Left ventricle myocardium inferior (tissue), 1 donor: ENCODE results near the gene EEFSEC. TPM values are rescaled to one million over a fixed set of nuclear protein-coding genes. Genes with fewer than 3 reads are reported as not detected.

Experiments
- DNase-seq: peaks from one replicate; pipeline ENCODE4 v3.0.0-alpha.2; 2020
- H3K27ac ChIP-seq: fragments of 200-600 bp; replicated peaks from 2 replicates; pipeline ENCODE4 v1.8.0; 2021
- H3K27me3 ChIP-seq: fragments of 200-600 bp; 2 replicates; pipeline ENCODE4 v1.8.0; 2021; ENCODE audit warnings: low read depth
- H3K36me3 ChIP-seq: fragments of 200-600 bp; 2 replicates; pipeline ENCODE4 v1.8.0; 2021
- H3K4me1 ChIP-seq: fragments of 200-600 bp; 2 replicates; pipeline ENCODE4 v1.8.0; 2021
- H3K4me3 ChIP-seq: fragments of 200-600 bp; 2 replicates; pipeline ENCODE4 v1.8.0; 2021; ENCODE audit warnings: mild to moderate bottlenecking, moderate library complexity
- H3K9me3 ChIP-seq: fragments of 200-600 bp; replicated peaks from 2 replicates; pipeline ENCODE4 v1.8.0; 2021
- CTCF ChIP-seq: fragments of 200-600 bp; IDR thresholded peaks from 2 replicates; pipeline ENCODE4 v1.8.0; 2021; ENCODE audit warnings: antibody characterized with exemption, mild to moderate bottlenecking, borderline replicate concordance
- intact Hi-C: fragments of 100-400 bp; cut with micrococcal nuclease; formaldehyde crosslinking; loops from one replicate; pipeline ENCODE4 v1.11.0; 2022
- total RNA-seq: library from RNA; stranded (reverse); fragmentation: NEBNext Ultra II Directional; extraction: Animal tissue kit (Norgen Biotek cat#: 25700); gene quantifications from one replicate; pipeline ENCODE4 v1.2.1, GENCODE V29; 2021
- donor health status: DM: no; HTN: yes; CAD: no; lungs with severe emphysema.

Gene EEFSEC
- total RNA-seq, 1 donor from 2014 or later, result 23.7 TPM

- Histone ChIP-seq H3K27ac (no peak overlapping the region), H3K4me3 (no peak overlapping the region), H3K9me3 (no peaks in the 10 kb centered on the region), H3K36me3 (peaks cover 33% of the 10 kb centered on the region), H3K4me1 (peaks cover 11% of the 10 kb centered on the region), H3K27me3 (no peaks in the 10 kb centered on the region)
- TF ChIP-seq CTCF, result no peak
- no peak for DNase-seq
- intact Hi-C loops, result no loop called here
Observed at GRCh38 chr3:128266453-128266852, 113.2 kb downstream of the EEFSEC start.

GRCh38 chr3:128267541-128267940 lies 114.3 kb downstream of the EEFSEC start:
- peaks cover 22% of the 10 kb centered on the region for H3K4me1 ChIP-seq
- peaks cover 26% of the 10 kb centered on the region for H3K36me3 ChIP-seq
- H3K4me3 ChIP-seq, result no peak overlapping the region
- no peak for DNase-seq
- intact Hi-C loops, result no loop called here
- H3K27ac ChIP-seq, result no peak overlapping the region
- no peak for TF ChIP-seq CTCF
- no peaks in the 10 kb centered on the region for H3K27me3 ChIP-seq
- no peaks in the 10 kb centered on the region for H3K9me3 ChIP-seq

- H3K36me3 ChIP-seq, result peaks cover 17% of the 10 kb centered on the region
- H3K4me3 ChIP-seq, result no peak overlapping the region
- no peak overlapping the region for H3K27ac ChIP-seq
- no peak for DNase-seq
- H3K4me1 ChIP-seq, result peaks cover 36% of the 10 kb centered on the region
- H3K9me3 ChIP-seq, result no peaks in the 10 kb centered on the region
- H3K27me3 ChIP-seq, result no peaks in the 10 kb centered on the region
- TF ChIP-seq CTCF, result no peak
- intact Hi-C loops, result no loop called here
Observed at GRCh38 chr3:128269006-128269775, 115.9 kb downstream of the EEFSEC start.

- DNase-seq, result no peak
- TF ChIP-seq CTCF, result no peak
- H3K27ac ChIP-seq, result no peak overlapping the region
- H3K27me3 ChIP-seq, result no peaks in the 10 kb centered on the region
- H3K4me1 ChIP-seq, result peaks cover 39% of the 10 kb centered on the region
- H3K9me3 ChIP-seq, result no peaks in the 10 kb centered on the region
- H3K4me3 ChIP-seq, result no peak overlapping the region
- intact Hi-C loops, result no loop called here
- H3K36me3 ChIP-seq, result peaks cover 11% of the 10 kb centered on the region
Observed at GRCh38 chr3:128269796-128270195, 116.5 kb downstream of the EEFSEC start.

- H3K36me3 ChIP-seq, result peaks cover 11% of the 10 kb centered on the region
- intact Hi-C loops, result no loop called here
- H3K27me3 ChIP-seq, result no peaks in the 10 kb centered on the region
- no peak overlapping the region for H3K4me3 ChIP-seq
- H3K9me3 ChIP-seq, result no peaks in the 10 kb centered on the region
- TF ChIP-seq CTCF, result no peak
- H3K27ac ChIP-seq, result no peak overlapping the region
- peaks cover 47% of the 10 kb centered on the region for H3K4me1 ChIP-seq
- DNase-seq, result no peak
Observed at GRCh38 chr3:128270559-128271492, 117.5 kb downstream of the EEFSEC start.
